Neural cell (in vitro differentiated cells): ENCODE results near the gene ARL6IP6. TPM values are rescaled to one million over a fixed set of nuclear protein-coding genes. Genes with fewer than 3 reads are reported as not detected.

Source experiments
- H2AFZ ChIP-seq: fragments of 200-600, 300-800 bp; sonication (generic), shearing (Covaris generic); 2 replicates; pipeline ENCODE4 v1.6.0; 2014; ENCODE audit warnings: low read depth, mild to moderate bottlenecking, antibody characterized with exemption, low read length, moderate library complexity
- H3F3A ChIP-seq: fragments of 200-600 bp; shearing (Covaris generic); 2 replicates; pipeline ENCODE4 v1.6.1; 2016; ENCODE audit warnings: mild to moderate bottlenecking, moderate library complexity, mixed read lengths, antibody characterized with exemption, low read length; ENCODE audit not compliant: insufficient read depth, poor library complexity, severe bottlenecking
- H3K27ac ChIP-seq: fragments of 200-600, 300-800 bp; sonication (generic), shearing (Covaris generic); 2 replicates; pipeline ENCODE4 v1.5.1; 2014; ENCODE audit warnings: mild to moderate bottlenecking, low read length, moderate library complexity
- H3K27me3 ChIP-seq: fragments of 300-800, 200-600 bp; sonication (generic), shearing (Covaris generic); 2 replicates; pipeline ENCODE4 v1.6.0; 2014; ENCODE audit warnings: mild to moderate bottlenecking, low read depth, low read length, moderate library complexity; ENCODE audit not compliant: insufficient read depth
- H3K36me3 ChIP-seq: fragments of 300-800, 200-600 bp; sonication (generic), shearing (Covaris generic); 2 replicates; pipeline ENCODE4 v1.5.1; 2014; ENCODE audit warnings: mild to moderate bottlenecking, antibody characterized with exemption, low read length, moderate library complexity; ENCODE audit not compliant: insufficient read depth
- H3K4me2 ChIP-seq: fragments of 300-800, 200-600 bp; sonication (generic), shearing (Covaris generic); 2 replicates; pipeline ENCODE4 v1.6.0; 2014; ENCODE audit warnings: mild to moderate bottlenecking, low read length
- H3K4me3 ChIP-seq: fragments of 300-800, 200-600 bp; sonication (generic), shearing (Covaris generic); 2 replicates; pipeline ENCODE4 v1.5.1; 2014; ENCODE audit warnings: mild to moderate bottlenecking, low read length, moderate library complexity
- H3K79me2 ChIP-seq: fragments of 200-600 bp; shearing (Covaris generic); replicated peaks from 2 replicates; pipeline ENCODE4 v1.6.0; 2014; ENCODE audit warnings: mild to moderate bottlenecking, low read length, moderate library complexity; ENCODE audit not compliant: insufficient read depth
- H3K9ac ChIP-seq: fragments of 300-800, 200-600 bp; sonication (generic), shearing (Covaris generic); 2 replicates; pipeline ENCODE4 v1.6.1; 2016; ENCODE audit warnings: mild to moderate bottlenecking, low read length, mixed read lengths
- H3K9me2 ChIP-seq: fragments of 200-600 bp; shearing (Covaris generic); 2 replicates; pipeline ENCODE4 v1.6.1; 2016; ENCODE audit warnings: mild to moderate bottlenecking, low read length, mixed read lengths; ENCODE audit not compliant: insufficient read depth
- H3K9me3 ChIP-seq: fragments of 200-600, 300-800 bp; sonication (generic), shearing (Covaris generic); 2 replicates; pipeline ENCODE4 v1.6.1; 2016; ENCODE audit warnings: mild to moderate bottlenecking, mixed run types, low read length, moderate library complexity, mixed read lengths
- H4K20me1 ChIP-seq: fragments of 200-600 bp; shearing (Covaris generic); 2 replicates; pipeline ENCODE4 v1.6.1; 2016; ENCODE audit warnings: mild to moderate bottlenecking, mixed run types; ENCODE audit not compliant: insufficient read depth
- EP300 ChIP-seq: fragments of 450-650 bp; conservative IDR thresholded peaks from 2 replicates; pipeline ENCODE4 v1.6.1; 2014; ENCODE audit warnings: antibody characterized with exemption, mild to moderate bottlenecking, moderate library complexity; ENCODE audit not compliant: poor library complexity, severe bottlenecking
- EZH2 ChIP-seq: fragments of 200-600, 300-800 bp; shearing (Covaris generic), sonication (generic); IDR thresholded peaks from 2 replicates; pipeline ENCODE4 v1.6.1; 2014; ENCODE audit warnings: antibody characterized with exemption, low read length, borderline replicate concordance, mild to moderate bottlenecking; ENCODE audit not compliant: insufficient read depth, poor library complexity, severe bottlenecking
- MXI1 ChIP-seq: fragments of 450-650 bp; conservative IDR thresholded peaks from 2 replicates; pipeline ENCODE4 v1.6.1; 2014; ENCODE audit warnings: antibody characterized with exemption, mild to moderate bottlenecking; ENCODE audit not compliant: poor library complexity, severe bottlenecking
- POLR2AphosphoS5 ChIP-seq: IDR thresholded peaks from 2 replicates; pipeline ENCODE4 v1.6.1; 2012
- RAD21 ChIP-seq: fragments of 450-650 bp; conservative IDR thresholded peaks from 2 replicates; pipeline ENCODE4 v1.6.1; 2014; ENCODE audit warnings: antibody characterized with exemption, mild to moderate bottlenecking, moderate library complexity
- REST ChIP-seq: IDR thresholded peaks from 2 replicates; pipeline ENCODE4 v1.6.1; 2012; ENCODE audit warnings: borderline replicate concordance
- SMC3 ChIP-seq: fragments of 450-650 bp; conservative IDR thresholded peaks from 2 replicates; pipeline ENCODE4 v1.6.1; 2014; ENCODE audit warnings: antibody characterized with exemption, mild to moderate bottlenecking, moderate library complexity; ENCODE audit not compliant: poor library complexity
- TAF1 ChIP-seq: IDR thresholded peaks from 2 replicates; pipeline ENCODE4 v1.6.1; 2012; ENCODE audit warnings: low read depth
- polyA plus RNA-seq: library from polyadenylated mRNA; depleted of rRNA; stranded (reverse); fragments of >200 nt; gene quantifications from 2 replicates; pipeline ENCODE4 v1.2.3, GENCODE V29; 2014
- TF ChIP-seq, protein P1 (sequence below): fragments of 450-650 bp; IDR thresholded peaks from 2 replicates; pipeline ENCODE4 v1.5.1; 2014; ENCODE audit warnings: antibody characterized with exemption, mild to moderate bottlenecking, moderate library complexity; ENCODE audit not compliant: poor library complexity, severe bottlenecking

ARL6IP6 gene
- polyA plus RNA-seq, 1 donor from 2014 or later = 46.0 TPM

DNA sequence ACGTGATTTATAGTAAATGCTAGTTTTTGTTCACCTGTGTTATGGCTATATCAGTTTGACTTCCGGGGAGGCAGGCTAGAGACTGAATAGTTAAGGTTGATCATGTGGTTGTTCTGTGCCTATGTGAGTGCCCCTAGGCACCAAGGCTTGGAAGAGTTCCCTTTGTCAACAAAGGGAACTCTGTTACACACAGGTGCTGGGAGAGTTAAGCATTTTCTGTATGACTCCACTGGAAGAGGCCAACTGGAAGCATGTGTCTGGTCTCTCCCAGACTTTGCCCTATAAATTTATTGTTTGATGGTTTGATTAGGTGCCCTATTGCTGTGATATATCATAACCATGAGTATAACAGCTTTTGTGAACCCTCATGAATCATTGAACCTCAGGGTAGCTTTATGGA is 63.8 kb downstream of the ARL6IP6 start:
- TF ChIP-seq, protein P1, sequence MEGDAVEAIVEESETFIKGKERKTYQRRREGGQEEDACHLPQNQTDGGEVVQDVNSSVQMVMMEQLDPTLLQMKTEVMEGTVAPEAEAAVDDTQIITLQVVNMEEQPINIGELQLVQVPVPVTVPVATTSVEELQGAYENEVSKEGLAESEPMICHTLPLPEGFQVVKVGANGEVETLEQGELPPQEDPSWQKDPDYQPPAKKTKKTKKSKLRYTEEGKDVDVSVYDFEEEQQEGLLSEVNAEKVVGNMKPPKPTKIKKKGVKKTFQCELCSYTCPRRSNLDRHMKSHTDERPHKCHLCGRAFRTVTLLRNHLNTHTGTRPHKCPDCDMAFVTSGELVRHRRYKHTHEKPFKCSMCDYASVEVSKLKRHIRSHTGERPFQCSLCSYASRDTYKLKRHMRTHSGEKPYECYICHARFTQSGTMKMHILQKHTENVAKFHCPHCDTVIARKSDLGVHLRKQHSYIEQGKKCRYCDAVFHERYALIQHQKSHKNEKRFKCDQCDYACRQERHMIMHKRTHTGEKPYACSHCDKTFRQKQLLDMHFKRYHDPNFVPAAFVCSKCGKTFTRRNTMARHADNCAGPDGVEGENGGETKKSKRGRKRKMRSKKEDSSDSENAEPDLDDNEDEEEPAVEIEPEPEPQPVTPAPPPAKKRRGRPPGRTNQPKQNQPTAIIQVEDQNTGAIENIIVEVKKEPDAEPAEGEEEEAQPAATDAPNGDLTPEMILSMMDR = no peak
- no peak for TF ChIP-seq POLR2AphosphoS5
- no peak for TF ChIP-seq RAD21
- no peak for TF ChIP-seq EZH2
- H4K20me1 ChIP-seq = no peaks in the 10 kb centered on the region
- H3K9ac ChIP-seq = no peak overlapping the region
- no peak overlapping the region for H3K27ac ChIP-seq
- H3F3A ChIP-seq = no peaks in the 10 kb centered on the region
- no peaks in the 10 kb centered on the region for H3K9me2 ChIP-seq
- no peak overlapping the region for H3K4me2 ChIP-seq
- no peak overlapping the region for H2AFZ ChIP-seq
- H3K27me3 ChIP-seq = no peaks in the 10 kb centered on the region
- no peaks in the 10 kb centered on the region for H3K9me3 ChIP-seq
- H3K4me3 ChIP-seq = no peak overlapping the region
- no peaks in the 10 kb centered on the region for H3K79me2 ChIP-seq
- no peaks in the 10 kb centered on the region for H3K36me3 ChIP-seq

DNA sequence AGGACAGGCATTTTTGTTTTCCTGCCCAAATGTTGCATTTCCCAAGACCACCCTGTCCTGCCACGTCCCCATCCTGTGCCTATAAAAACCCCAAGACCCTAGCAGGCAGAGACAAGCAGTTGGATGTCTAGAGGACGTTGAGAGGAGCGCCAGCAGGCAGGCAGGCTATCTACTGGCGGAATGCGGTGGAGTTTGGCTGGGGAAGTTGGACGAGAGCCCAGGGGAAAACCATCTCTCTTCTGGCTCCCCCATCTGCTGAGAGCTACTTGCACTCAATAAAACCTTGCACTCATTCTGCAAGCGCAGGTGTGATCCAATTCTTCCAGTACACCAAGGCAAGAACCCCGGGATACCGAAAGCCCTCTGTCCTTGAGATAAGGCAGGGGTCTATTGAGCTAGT is 72.5 kb downstream of the ARL6IP6 start:
- H3F3A ChIP-seq = no peaks in the 10 kb centered on the region
- no peaks in the 10 kb centered on the region for H3K9me2 ChIP-seq
- no peak overlapping the region for H3K9ac ChIP-seq
- H3K9me3 ChIP-seq = no peaks in the 10 kb centered on the region
- no peak overlapping the region for H3K4me2 ChIP-seq
- no peak overlapping the region for H3K4me3 ChIP-seq
- H2AFZ ChIP-seq = no peak overlapping the region
- no peaks in the 10 kb centered on the region for H3K36me3 ChIP-seq
- no peaks in the 10 kb centered on the region for H4K20me1 ChIP-seq
- no peak for TF ChIP-seq MXI1
- TF ChIP-seq, protein P1 = no peak
- TF ChIP-seq EP300 = no peak
- TF ChIP-seq SMC3 = no peak
- no peak for TF ChIP-seq RAD21
- TF ChIP-seq EZH2 = no peak
- TF ChIP-seq TAF1 = no peak
- TF ChIP-seq REST = no peak
- no peak for TF ChIP-seq POLR2AphosphoS5
- H3K79me2 ChIP-seq = no peaks in the 10 kb centered on the region
- no peak overlapping the region for H3K27ac ChIP-seq
- H3K27me3 ChIP-seq = no peaks in the 10 kb centered on the region
